Hepatocyte (in vitro differentiated cells): Measurements from ENCODE around the gene DTNA. TPM values are rescaled to one million over a fixed set of nuclear protein-coding genes. Genes with fewer than 3 reads are reported as not detected.

Experiments used
- DNase-seq: peaks from one replicate; pipeline ENCODE4 v3.0.0-alpha.2; 2016; ENCODE audit warnings: low spot score
- H2AFZ ChIP-seq: fragments of 200-600 bp; sonication (generic); 2 replicates; pipeline ENCODE4 v1.6.0; 2016; ENCODE audit warnings: antibody characterized with exemption, mild to moderate bottlenecking
- H3K27ac ChIP-seq: fragments of 200-600 bp; sonication (generic); 2 replicates; pipeline ENCODE4 v1.5.1; 2016; ENCODE audit warnings: mild to moderate bottlenecking
- H3K27me3 ChIP-seq: fragments of 200-600 bp; sonication (generic); 2 replicates; pipeline ENCODE4 v1.6.1; 2016
- H3K36me3 ChIP-seq: fragments of 200-600 bp; sonication (generic); replicated peaks from 2 replicates; pipeline ENCODE4 v1.5.1; 2016; ENCODE audit warnings: low read depth; ENCODE audit not compliant: insufficient read depth
- H3K4me1 ChIP-seq: fragments of 200-600 bp; sonication (generic); 2 replicates; pipeline ENCODE4 v1.5.1; 2016; ENCODE audit warnings: mild to moderate bottlenecking, moderate library complexity; ENCODE audit not compliant: insufficient read depth
- H3K4me2 ChIP-seq: fragments of 200-600 bp; sonication (generic); 2 replicates; pipeline ENCODE4 v1.6.0; 2016
- H3K4me3 ChIP-seq: fragments of 200-600 bp; sonication (generic); 2 replicates; pipeline ENCODE4 v1.5.1; 2016; ENCODE audit warnings: mild to moderate bottlenecking
- H3K79me2 ChIP-seq: fragments of 200-600 bp; sonication (generic); 2 replicates; pipeline ENCODE4 v1.6.0; 2017; ENCODE audit warnings: mild to moderate bottlenecking
- H3K9me2 ChIP-seq: fragments of 200-600 bp; sonication (generic); replicated peaks from 2 replicates; pipeline ENCODE4 v1.6.0; 2017; ENCODE audit warnings: mild to moderate bottlenecking; ENCODE audit not compliant: insufficient read depth
- H3K9me3 ChIP-seq: fragments of 200-600 bp; sonication (generic); 2 replicates; pipeline ENCODE4 v1.5.1; 2016; ENCODE audit warnings: low read depth, mild to moderate bottlenecking
- H4K20me1 ChIP-seq: fragments of 200-600 bp; sonication (generic); 2 replicates; pipeline ENCODE4 v1.6.0; 2016; ENCODE audit warnings: mild to moderate bottlenecking; ENCODE audit not compliant: insufficient read depth, poor library complexity, severe bottlenecking
- CTCF ChIP-seq: fragments of 200-600 bp; sonication (generic); IDR thresholded peaks from 2 replicates; pipeline ENCODE4 v1.5.1; 2016; ENCODE audit warnings: antibody characterized with exemption, mild to moderate bottlenecking; ENCODE audit not compliant: poor library complexity
- EZH2 ChIP-seq: fragments of 200-600 bp; sonication (generic); IDR thresholded peaks from 2 replicates; pipeline ENCODE4 v1.6.1; 2016; ENCODE audit warnings: antibody characterized with exemption, mild to moderate bottlenecking, borderline replicate concordance
- EZH2phosphoT487 ChIP-seq: fragments of 200-600 bp; sonication (generic); IDR thresholded peaks from one replicate; pipeline ENCODE4 v1.6.1; 2018; ENCODE audit warnings: antibody characterized with exemption, mild to moderate bottlenecking, low read depth, moderate library complexity; ENCODE audit not compliant: unreplicated experiment, severe bottlenecking
- WGBS: methylation state at CpG from one replicate; pipeline ENCODE4 v1.1.6; 2016; ENCODE audit warnings: low lambda C conversion rate; ENCODE audit errors: missing lambda C conversion rate; 5-methylcytosine and 5-hydroxymethylcytosine counted together
- polyA plus RNA-seq: library from polyadenylated mRNA; unstranded; fragments of >200 nt; fragmentation: Nextera tagmentation; extraction: Ambion mirVana; gene quantifications from 2 replicates; pipeline ENCODE4 v1.2.1, GENCODE V29; 2016
- total RNA-seq: library from RNA; depleted of rRNA; stranded (reverse); fragments of >200 nt; gene quantifications from 2 replicates; pipeline ENCODE4 v1.2.3, GENCODE V29; 2014

The DTNA gene
- total and polyA plus RNA-seq, 2 experiments from 2014 or later = 18.3 to 34.0 TPM

DNA sequence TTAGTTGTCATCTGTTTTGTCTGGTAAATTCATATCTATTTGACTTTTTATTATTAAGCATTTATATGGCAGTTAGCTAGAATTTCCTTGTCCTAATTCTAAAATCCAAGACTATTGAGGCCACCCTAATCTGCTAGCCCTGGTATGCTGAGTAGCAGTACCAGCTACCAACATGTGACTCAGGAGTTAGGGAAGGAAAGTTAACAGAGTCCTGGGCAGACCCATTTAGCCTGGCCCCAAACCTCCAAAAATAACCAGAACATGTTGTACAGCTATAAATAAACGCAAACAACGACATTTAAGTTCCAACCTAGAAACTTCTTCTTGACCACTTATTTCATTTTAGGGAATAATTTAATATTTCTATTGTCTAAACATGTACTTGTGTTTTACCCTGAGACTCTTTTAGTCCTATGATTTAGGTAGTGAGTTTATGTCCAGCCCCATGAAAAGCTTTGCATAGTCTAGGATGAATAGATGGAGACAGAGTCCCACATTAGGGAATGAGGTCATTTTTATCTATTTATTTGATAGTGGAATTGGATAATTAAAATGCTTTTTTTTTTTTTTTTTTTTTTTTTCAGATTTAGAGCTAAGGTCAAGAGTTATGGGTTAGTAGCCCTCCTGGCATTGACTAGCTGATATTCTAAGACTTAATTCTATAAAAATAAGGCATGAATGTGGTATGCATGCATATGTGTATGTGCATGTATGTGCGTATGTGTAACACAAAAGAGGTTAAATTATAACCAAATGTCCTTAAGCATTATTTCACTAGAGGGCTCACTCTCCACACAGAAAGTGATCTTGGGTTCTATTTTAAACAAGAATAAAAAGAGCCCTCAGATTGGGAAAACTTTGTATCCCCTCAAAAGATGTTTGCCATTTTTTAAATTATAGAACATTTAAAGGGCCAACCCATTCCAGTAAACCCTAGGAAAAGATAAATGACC is 171.1 kb downstream of the DTNA start:
- H2AFZ ChIP-seq = no peak overlapping the region
- WGBS = 75% methylated on average over 3 of the region's 3 CpGs
- H3K9me2 ChIP-seq = no peaks in the 10 kb centered on the region
- no peak overlapping the region for H3K27ac ChIP-seq
- no peaks in the 10 kb centered on the region for H3K4me1 ChIP-seq
- no peaks in the 10 kb centered on the region for H3K27me3 ChIP-seq
- H3K4me2 ChIP-seq = no peak overlapping the region
- no peaks in the 10 kb centered on the region for H3K36me3 ChIP-seq
- no peaks in the 10 kb centered on the region for H3K9me3 ChIP-seq
- peak; percentile 52 for TF ChIP-seq CTCF
- TF ChIP-seq EZH2phosphoT487 = no peak
- no peaks in the 10 kb centered on the region for H4K20me1 ChIP-seq
- H3K4me3 ChIP-seq = no peak overlapping the region
- DNase-seq = peak; percentile 31
- no peaks in the 10 kb centered on the region for H3K79me2 ChIP-seq

DNA sequence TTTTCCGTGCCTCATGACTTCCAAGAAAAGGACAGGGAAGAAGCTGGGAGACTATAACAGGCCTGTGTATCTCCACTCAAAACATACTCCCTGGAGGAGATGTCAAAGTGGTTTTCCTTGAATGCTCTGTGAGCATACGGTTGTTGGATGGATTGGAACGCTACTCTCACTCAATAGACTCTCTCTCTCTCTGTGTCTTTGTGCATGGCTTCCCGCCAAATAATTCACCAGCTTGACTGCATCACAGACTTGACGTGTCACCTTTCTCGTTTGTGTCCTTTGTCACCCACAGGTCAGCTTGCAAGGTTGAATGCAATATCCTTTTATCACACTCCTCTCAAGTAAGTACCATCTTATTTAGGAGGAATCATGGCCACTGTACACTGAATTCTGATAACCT is 174.3 kb downstream of the DTNA start:
- Histone ChIP-seq H3K9me2 (no peaks in the 10 kb centered on the region), H3K27me3 (no peaks in the 10 kb centered on the region), H3K4me3 (no peak overlapping the region), H3K9me3 (no peaks in the 10 kb centered on the region), H4K20me1 (no peaks in the 10 kb centered on the region), H3K79me2 (no peaks in the 10 kb centered on the region), H3K4me2 (no peak overlapping the region), H2AFZ (no peak overlapping the region), H3K36me3 (no peaks in the 10 kb centered on the region), H3K4me1 (no peaks in the 10 kb centered on the region), H3K27ac (no peak overlapping the region)
- TF ChIP-seq EZH2phosphoT487 (no peak), CTCF (no peak), EZH2 (no peak)
- 92% methylated on average over 6 of the region's 6 CpGs for WGBS
- no peak for DNase-seq

GRCh38 chr18:34886177-34886576 is 176.1 kb downstream of the DTNA start:
- no peak for DNase-seq
- no peak for TF ChIP-seq CTCF
- TF ChIP-seq EZH2 = no peak
- no peak for TF ChIP-seq EZH2phosphoT487
- Histone ChIP-seq H2AFZ (no peak overlapping the region), H3K9me2 (no peaks in the 10 kb centered on the region), H3K4me1 (no peaks in the 10 kb centered on the region), H3K4me2 (no peak overlapping the region), H3K4me3 (no peak overlapping the region), H3K27me3 (no peaks in the 10 kb centered on the region), H4K20me1 (no peaks in the 10 kb centered on the region), H3K79me2 (no peaks in the 10 kb centered on the region), H3K27ac (no peak overlapping the region), H3K36me3 (no peaks in the 10 kb centered on the region), H3K9me3 (no peaks in the 10 kb centered on the region)
- 100% methylated on average over 1 of the region's 1 CpG for WGBS
